GM19023 (cell line): ENCODE measurements around the gene KLHL35.

Experiments used
- ATAC-seq: cut with Tn5 transposase; IDR thresholded peaks from one replicate; pipeline ENCODE4 v1.9.1; 2021; ENCODE audit warnings: mild to moderate bottlenecking, moderate library complexity; ENCODE audit not compliant: unreplicated experiment

The KLHL35 gene

DNA sequence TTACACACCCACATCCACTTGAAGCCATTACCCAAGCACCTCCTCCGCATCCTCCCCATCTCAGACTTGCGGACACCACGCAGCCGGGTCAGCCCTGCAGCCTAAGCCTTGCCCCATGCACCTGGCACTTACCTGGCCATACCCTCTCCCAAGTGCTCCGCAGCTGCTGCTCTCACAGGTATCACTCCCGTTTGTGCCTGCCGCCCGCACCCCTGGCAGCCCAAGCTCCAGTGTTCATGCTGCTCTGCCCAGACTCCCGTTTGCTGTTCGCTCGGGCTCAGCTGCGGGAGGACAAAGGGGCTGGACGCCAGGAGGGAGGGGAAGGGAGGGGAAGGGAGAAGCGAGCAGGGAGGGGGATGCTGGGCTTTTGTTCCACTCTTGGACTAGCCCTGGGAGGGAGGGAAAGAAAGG lies at the start of gene KLHL35:
KLHL35 (minus strand) TSS at position 293 of the 411 bp plus-strand sequence. CDS start 2,574 bp downstream, outside the sequence.
- no peak for ATAC-seq

DNA sequence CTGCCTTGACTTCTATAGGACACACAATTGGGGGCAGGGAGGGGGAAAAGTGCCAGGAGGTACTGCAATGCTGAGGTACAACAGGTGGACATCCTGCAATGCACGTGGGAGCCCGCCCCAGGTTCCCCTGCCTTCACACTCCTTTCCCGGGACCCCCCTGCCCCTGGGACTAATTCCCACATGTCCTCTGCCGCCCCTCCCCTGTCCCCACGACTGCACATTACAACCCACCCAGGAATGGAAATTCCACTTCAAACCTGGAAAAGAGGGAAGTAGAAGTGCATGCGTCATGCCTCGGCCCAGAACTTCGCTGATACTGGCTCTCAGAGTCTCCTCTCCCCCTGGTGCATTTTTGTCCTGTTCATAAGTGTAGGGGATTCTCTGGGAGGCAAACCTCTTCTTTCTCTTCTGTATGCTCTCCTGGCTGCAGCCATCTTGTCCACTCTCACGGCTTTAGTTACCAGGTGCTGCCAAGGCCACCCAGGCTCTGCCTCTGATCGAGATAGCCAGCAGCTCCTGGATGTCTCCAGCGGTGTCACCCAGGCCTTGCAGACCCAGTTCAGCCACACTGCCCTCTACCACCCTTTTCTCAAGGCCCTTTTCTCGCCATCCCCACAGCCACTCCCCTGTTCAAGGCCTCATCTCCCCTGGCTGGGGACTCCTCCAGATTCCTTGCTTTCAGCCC lies 49.1 kb upstream of the KLHL35 start:
- no peak for ATAC-seq

- ATAC-seq = no peak
These were observed 48.4 kb upstream of the KLHL35 start for GRCh38 chr11:75481223-75481921.

DNA sequence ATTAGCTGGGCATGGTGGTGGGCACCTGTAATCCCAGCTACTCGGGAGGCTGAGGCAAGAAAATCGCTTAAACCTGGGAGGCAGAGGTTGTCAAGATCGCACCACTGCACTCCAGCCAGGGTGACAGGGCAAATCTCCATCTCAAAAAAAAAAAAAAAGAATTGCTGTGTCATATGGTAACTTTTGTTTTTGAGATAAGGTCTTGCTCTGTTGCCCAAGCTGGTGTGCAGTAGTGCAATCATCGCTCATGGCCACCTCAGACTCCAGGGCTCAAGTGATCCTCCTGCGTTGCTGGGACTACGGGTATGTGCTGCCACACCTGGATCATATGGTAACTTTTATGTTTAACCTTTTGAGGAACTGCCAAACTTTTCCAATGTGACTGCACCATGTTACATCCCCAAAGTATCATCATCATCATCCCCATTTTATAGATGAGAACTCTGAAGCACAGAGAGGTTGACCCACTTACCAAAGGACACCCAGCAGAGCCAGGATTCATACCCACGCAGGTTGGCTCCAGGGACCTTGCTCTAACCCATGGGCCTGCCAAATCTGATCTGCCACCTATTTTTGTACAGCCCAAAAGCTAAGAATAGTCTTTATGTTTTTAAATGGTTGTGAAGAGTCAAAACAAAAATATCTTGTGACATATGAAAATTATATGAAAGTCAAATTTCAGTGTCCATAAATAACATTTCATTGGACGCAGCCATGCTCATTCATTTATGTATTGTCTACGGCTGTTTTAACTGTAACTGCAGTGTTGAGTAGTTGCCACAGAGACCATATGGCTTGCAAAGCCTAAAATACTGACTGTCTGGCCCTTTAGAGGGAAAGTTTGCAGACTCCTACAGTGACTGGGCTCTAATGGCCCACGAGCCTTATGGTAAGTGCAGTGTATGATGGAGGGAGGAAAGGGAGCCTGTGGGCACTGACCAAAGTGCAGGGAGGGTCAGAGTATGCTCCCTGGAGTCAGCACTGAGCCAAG lies 47.5 kb upstream of the KLHL35 start:
- no peak for ATAC-seq

DNA sequence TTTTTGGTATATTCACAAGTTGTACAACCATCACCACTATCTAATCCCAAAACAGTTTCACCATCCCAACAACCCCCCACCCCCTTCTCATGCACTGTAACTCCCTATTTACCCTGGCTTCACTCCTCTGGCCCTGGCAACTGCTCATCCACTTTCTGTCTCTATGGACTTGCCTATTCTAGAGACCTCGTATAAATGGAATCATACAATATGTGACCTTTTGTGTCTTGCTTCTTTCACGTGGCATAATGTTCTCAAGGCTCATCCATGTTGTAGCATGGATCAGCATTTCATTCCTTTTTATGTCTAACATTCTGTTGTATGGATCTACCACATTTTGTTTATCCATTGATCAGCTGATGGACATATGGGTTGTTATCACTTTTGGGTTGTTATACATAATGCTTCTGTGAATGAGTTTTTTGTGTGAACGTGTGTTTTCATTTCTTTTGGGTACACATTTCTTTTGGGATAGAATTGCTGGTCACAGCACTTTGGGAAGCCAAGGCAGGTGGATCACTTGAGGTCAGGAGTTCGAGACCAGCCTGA lies 46.7 kb upstream of the KLHL35 start:
- ATAC-seq = no peak

GRCh38 chr11:75478783-75479596 lies 46.0 kb upstream of the KLHL35 start:
- ATAC-seq = no peak

DNA sequence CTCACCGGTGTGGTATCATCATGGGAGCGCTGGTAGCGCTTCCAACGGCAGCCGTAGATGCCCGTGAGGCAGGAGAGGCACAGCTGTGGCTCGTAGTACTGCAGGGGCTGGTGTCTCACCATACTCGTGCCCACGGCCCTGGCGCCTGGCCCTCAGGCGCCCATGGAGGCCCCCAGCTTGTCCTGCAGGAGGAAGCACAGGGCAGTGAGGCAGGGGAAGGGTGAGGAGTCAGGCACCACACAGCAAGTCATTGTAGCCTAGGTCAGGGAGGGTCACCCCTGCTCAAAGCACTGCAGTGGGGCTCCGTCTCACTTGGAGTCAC lies 44.6 kb upstream of the KLHL35 start:
- ATAC-seq = no peak

DNA sequence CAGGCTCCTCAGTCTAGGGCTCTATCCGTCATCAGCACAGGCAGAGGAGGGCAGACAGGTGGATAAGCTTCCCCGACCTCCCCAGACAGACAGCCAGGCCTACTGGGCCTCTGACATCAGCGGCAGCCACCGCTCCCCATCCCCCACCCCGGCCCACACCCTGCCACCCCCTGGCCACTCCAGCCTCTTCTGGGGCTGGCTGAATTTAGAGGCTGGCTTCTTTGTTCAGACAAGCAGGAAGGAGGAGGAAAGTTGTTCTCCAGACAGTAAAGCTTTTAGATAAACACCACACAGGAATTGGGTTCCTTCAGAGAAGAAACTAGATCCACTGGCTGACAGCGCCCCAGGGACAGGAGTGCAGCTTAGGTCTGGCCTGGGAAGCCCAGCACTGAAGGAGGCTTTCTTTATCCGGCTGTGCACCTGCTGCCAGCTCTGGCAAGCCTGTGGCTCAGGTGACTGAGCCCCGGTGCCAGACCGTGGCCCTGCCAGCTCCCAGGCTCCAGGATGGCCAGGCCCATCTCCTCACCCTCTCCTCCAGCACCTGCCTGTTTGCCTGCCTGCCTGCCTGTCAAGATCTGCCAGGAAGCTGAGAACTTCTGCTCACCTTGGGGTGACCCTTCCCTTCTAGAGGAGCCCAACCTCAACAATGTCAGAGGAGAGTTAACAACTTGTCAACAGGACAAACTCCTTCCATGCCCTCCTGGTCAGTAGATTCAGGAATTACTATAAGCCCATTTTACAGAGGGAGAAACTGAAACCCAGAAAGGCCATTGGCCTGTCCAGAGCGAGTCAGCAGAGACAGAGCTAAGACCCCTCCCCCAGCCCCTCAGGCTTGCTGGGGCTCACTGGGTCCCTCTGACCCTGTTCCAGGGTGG lies 44.0 kb upstream of the KLHL35 start:
- no peak for ATAC-seq

DNA sequence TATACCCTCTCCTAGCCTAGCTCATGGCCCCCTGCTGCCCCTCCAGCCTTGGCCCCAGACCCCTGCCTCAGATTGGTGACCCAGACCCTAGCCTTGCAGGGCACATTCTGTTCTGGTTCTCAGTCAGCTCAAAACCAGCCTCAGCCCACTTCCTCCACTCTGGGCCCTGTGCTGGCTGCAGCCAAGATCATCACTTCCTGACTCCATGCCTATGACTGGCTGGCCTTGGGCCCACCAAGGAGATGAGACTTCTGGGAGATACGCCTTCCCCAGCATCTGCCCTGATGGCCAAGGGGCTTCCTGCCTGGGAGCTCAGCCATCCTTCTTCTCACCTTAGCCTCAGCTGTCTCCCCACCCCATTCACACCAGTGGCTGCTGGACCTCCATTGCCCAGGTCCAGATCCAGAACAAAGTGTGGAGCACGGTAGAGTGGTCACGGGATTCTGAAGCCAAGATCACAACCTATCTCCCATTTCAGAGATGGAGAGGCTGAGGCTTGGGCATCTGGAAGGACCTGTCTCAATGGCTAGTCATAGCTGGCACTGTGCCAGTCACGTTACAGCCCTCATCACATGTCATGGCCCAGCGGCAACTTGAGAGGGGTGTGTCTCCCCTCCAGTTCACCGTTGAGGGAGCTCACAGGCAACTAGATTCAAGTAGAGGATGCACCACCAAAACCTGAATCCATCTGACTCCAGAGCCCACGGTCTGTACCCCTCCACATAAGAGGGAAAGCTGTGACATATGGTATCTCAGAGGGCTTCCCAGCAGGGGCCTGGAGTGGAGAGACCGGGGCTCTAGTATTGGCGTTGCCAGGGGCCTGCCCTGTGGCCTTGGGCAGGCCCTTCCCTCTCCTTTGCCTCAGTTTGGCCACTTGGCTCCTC lies 43.0 kb upstream of the KLHL35 start:
- no peak for ATAC-seq

- ATAC-seq = no peak
These were observed 42.1 kb upstream of the KLHL35 start for GRCh38 chr11:75474878-75475766.

- ATAC-seq = no peak
These were observed 41.2 kb upstream of the KLHL35 start for GRCh38 chr11:75474240-75474639.

- ATAC-seq = no peak
These were observed 40.7 kb upstream of the KLHL35 start for GRCh38 chr11:75473684-75474083.

- no peak for ATAC-seq
These were observed 39.2 kb upstream of the KLHL35 start for GRCh38 chr11:75472081-75472732.

DNA sequence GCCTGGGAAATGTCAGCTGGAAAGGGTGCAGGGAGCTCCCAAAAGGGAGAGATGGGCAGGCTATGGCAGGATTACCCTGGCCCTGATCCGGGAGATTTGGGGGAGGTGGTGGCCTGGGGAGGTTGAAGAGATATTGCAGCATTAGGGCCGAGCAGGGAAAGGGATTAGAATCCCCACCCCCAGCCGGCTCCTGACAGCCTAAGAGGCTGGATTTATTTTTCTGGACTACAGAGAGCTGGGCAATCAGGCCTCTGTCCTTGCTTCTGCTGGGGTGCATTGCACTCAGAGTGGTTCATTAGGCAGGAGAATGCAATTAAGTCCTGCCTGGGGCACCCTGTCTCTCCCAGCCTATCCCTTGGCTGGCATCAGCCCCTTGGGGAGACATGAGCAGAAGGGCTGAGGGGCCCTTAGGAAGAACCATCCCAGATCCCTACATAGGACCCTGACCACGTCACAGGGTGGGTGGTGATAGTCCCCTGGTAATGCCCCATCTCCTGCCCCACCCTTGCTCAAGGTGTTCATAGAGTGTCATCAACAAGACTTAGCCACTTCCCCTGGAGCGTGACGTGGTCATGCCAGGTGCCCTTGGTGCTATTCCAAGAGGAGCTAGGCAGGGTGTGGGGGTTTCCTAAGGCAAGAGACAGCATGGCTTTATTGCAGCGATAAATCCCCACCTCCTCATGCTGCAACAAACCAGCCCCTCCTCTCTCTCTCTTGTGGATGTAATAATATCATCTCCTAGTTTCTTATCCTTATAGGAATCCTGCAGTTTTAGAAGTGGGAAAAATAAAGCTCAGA lies 38.4 kb upstream of the KLHL35 start:
- ATAC-seq = no peak

DNA sequence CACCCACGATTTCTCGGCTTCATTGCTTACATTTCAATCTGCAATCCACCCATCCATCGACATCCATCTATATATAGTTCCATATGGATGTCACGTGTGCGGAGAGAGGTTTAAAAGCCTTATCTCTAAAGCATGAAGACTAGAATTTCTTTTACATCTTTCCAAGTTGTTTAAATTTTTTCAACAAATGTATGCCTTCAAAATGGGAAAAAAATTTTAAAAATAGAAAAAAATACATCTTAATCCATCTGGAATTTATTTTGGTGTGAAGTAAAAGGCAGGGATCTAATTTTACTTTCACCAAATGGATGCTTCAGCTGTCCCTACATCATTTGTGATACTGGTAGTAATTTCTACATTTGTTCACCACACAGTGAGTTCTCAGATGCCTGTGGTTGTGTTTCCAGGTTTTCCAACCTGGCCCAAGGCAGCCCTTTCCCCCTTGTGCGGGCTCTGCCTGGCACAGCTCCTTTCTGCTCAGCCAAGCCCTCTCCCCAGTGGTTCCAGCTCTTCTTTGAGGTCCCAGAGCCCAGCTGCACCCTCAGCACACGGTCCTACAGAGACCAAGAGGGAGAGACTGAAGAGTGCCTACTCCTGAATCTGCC lies 37.6 kb upstream of the KLHL35 start:
- ATAC-seq = no peak
